ENCODE results near the gene PRKN.

DNA sequence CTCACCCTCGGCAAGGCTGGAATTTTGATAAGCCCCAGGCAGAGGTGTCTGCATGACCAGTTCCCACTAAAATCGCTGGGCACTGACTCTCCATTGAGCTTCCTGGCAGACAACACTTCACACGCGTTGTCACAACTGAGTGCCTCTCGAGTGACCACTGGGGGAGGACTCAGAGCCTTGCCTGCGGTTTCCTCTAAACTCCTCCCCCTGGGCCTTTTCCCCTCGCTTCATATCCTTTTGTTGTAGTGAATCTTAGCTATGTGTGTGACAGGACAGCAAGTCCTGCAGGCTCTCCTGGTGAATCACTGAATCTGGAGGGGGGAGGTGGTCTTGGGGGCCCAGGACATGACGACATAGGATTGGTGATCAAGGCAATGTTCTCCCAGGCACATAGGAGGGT lies 670.8 kb downstream of the PRKN start:
- TF ChIP-seq, protein P1, sequence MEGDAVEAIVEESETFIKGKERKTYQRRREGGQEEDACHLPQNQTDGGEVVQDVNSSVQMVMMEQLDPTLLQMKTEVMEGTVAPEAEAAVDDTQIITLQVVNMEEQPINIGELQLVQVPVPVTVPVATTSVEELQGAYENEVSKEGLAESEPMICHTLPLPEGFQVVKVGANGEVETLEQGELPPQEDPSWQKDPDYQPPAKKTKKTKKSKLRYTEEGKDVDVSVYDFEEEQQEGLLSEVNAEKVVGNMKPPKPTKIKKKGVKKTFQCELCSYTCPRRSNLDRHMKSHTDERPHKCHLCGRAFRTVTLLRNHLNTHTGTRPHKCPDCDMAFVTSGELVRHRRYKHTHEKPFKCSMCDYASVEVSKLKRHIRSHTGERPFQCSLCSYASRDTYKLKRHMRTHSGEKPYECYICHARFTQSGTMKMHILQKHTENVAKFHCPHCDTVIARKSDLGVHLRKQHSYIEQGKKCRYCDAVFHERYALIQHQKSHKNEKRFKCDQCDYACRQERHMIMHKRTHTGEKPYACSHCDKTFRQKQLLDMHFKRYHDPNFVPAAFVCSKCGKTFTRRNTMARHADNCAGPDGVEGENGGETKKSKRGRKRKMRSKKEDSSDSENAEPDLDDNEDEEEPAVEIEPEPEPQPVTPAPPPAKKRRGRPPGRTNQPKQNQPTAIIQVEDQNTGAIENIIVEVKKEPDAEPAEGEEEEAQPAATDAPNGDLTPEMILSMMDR (IDR thresholded peaks at IDR 0.05; ENCODE audit: extremely low read depth in 1 of 2, insufficient read depth in 1 of 2, low read depth in 1 of 2, low read length in 2 of 2), result no peak
- TF ChIP-seq POLR2AphosphoS5 (IDR thresholded peaks at IDR 0.05; ENCODE audit: insufficient read depth, low read depth, low read length) (no peak), POLR2A (IDR thresholded peaks at IDR 0.05; ENCODE audit: low read depth, low read length) (no peak), MYC (IDR thresholded peaks at IDR 0.05; ENCODE audit: low read depth, low read length) (no peak), MAX (IDR thresholded peaks at IDR 0.05; ENCODE audit: insufficient read depth, insufficient read length) (no peak), EZH2 (IDR thresholded peaks at IDR 0.05; ENCODE audit: borderline replicate concordance, low read depth, low read length, severe bottlenecking) (no peak)

Measured in endothelial cell of umbilical vein (primary cell).